GM23338 (cell line): ENCODE data around the gene RRP12. TPM values are rescaled to one million over a fixed set of nuclear protein-coding genes. Genes with fewer than 3 reads are reported as not detected.

Source experiments
- ATAC-seq: fragments of 200-7000 bp; cut with Tn5 transposase; 3 replicates; pipeline ENCODE4 v1.9.1; 2020
- DNase-seq: peaks from one replicate; pipeline ENCODE4 v3.0.0-alpha.2; 2015; ENCODE audit warnings: low spot score
- H2AFZ ChIP-seq: fragments of 200-600 bp; sonication (generic); 2 replicates; pipeline ENCODE4 v1.8.0; 2016; ENCODE audit warnings: antibody characterized with exemption, mild to moderate bottlenecking, moderate library complexity
- H3F3A ChIP-seq: fragments of 200-600 bp; sonication (generic); replicated peaks from 2 replicates; pipeline ENCODE4 v1.8.0; 2017; ENCODE audit warnings: antibody characterized with exemption, mixed run types, low read depth
- H3K27ac ChIP-seq: fragments of 200-600 bp; sonication (generic); 2 replicates; pipeline ENCODE4 v1.6.1; 2016; ENCODE audit warnings: low read depth
- H3K27me3 ChIP-seq: fragments of 200-600 bp; sonication (generic); 2 replicates; pipeline ENCODE4 v1.8.0; 2016; ENCODE audit warnings: mild to moderate bottlenecking, mixed run types, moderate library complexity; ENCODE audit not compliant: insufficient read depth
- H3K36me3 ChIP-seq: fragments of 200-600 bp; sonication (generic); 2 replicates; pipeline ENCODE4 v1.8.0; 2016; ENCODE audit warnings: mild to moderate bottlenecking; ENCODE audit not compliant: insufficient read depth
- H3K4me1 ChIP-seq: fragments of 200-600 bp; sonication (generic); 2 replicates; pipeline ENCODE4 v1.8.0; 2016; ENCODE audit warnings: mild to moderate bottlenecking, moderate library complexity; ENCODE audit not compliant: insufficient read depth
- H3K4me2 ChIP-seq: fragments of 200-600 bp; sonication (generic); 2 replicates; pipeline ENCODE4 v1.7.1; 2017; ENCODE audit warnings: mixed run types
- H3K4me3 ChIP-seq: fragments of 200-600 bp; sonication (generic); 2 replicates; pipeline ENCODE4 v1.6.1; 2016; ENCODE audit warnings: mixed run types
- H3K79me2 ChIP-seq: fragments of 200-600 bp; sonication (generic); replicated peaks from 2 replicates; pipeline ENCODE4 v1.8.0; 2017; ENCODE audit warnings: mild to moderate bottlenecking; ENCODE audit not compliant: insufficient read depth
- H3K9me2 ChIP-seq: fragments of 200-600 bp; sonication (generic); 2 replicates; pipeline ENCODE4 v1.8.0; 2017; ENCODE audit not compliant: insufficient read depth
- H4K20me1 ChIP-seq: fragments of 200-600 bp; sonication (generic); replicated peaks from 2 replicates; pipeline ENCODE4 v1.8.0; 2017; ENCODE audit warnings: mild to moderate bottlenecking; ENCODE audit not compliant: insufficient read depth
- H3K27ac Mint-ChIP-seq: 2 replicates; pipeline ENCODE4 v1.8.0; 2020; ENCODE audit warnings: inconsistent platforms, mild to moderate bottlenecking, moderate library complexity, mixed read lengths
- H3K27me3 Mint-ChIP-seq: 3 replicates; pipeline ENCODE4 v1.8.0; 2022; ENCODE audit warnings: low read depth, mild to moderate bottlenecking, moderate library complexity, mixed read lengths, inconsistent platforms; ENCODE audit not compliant: insufficient read depth, poor library complexity
- H3K36me3 Mint-ChIP-seq: 3 replicates; pipeline ENCODE4 v1.8.0; 2021; ENCODE audit warnings: low read depth, mild to moderate bottlenecking, inconsistent platforms, moderate library complexity, mixed read lengths
- H3K4me1 Mint-ChIP-seq: 3 replicates; pipeline ENCODE4 v1.8.0; 2020; ENCODE audit warnings: mild to moderate bottlenecking, inconsistent platforms, mixed read lengths
- H3K4me3 Mint-ChIP-seq: 3 replicates; pipeline ENCODE4 v1.8.0; 2021; ENCODE audit warnings: moderate library complexity, mild to moderate bottlenecking, inconsistent platforms, mixed read lengths
- H3K9me3 Mint-ChIP-seq: 3 replicates; pipeline ENCODE4 v1.8.0; 2020; ENCODE audit warnings: moderate library complexity, mild to moderate bottlenecking, inconsistent platforms, mixed read lengths
- CREB1 ChIP-seq: fragments of 250-450 bp; sonication (Bioruptor Pico); IDR thresholded peaks from 2 replicates; pipeline ENCODE4 v1.5.0; 2020; ENCODE audit warnings: low read depth, mild to moderate bottlenecking, moderate library complexity
- EZH2 ChIP-seq: fragments of 200-600 bp; sonication (generic); IDR thresholded peaks from one replicate; pipeline ENCODE4 v1.8.0; 2017; ENCODE audit warnings: antibody characterized with exemption, mild to moderate bottlenecking, low read depth; ENCODE audit not compliant: unreplicated experiment
- EZH2phosphoT487 ChIP-seq: fragments of 200-600 bp; sonication (generic); IDR thresholded peaks from one replicate; pipeline ENCODE4 v1.8.1; 2018; ENCODE audit warnings: antibody characterized with exemption; ENCODE audit not compliant: unreplicated experiment
- JUNB ChIP-seq: IDR thresholded peaks from one replicate; pipeline ENCODE4 v1.6.1; 2016; ENCODE audit warnings: antibody characterized with exemption; ENCODE audit not compliant: unreplicated experiment
- NANOG ChIP-seq: IDR thresholded peaks from 2 replicates; pipeline ENCODE4 v1.6.1; 2016; ENCODE audit warnings: antibody characterized with exemption, borderline replicate concordance
- POLR2AphosphoS5 ChIP-seq: IDR thresholded peaks from 2 replicates; pipeline ENCODE4 v1.6.1; 2016; ENCODE audit warnings: antibody characterized with exemption, low read depth
- STAT1 ChIP-seq: IDR thresholded peaks from one replicate; pipeline ENCODE4 v1.6.1; 2016; ENCODE audit warnings: antibody characterized with exemption; ENCODE audit not compliant: unreplicated experiment
- ZNF114 ChIP-seq: fragments of 250-450 bp; sonication (Bioruptor Pico); IDR thresholded peaks from 2 replicates; pipeline ENCODE4 v1.5.0; 2020; ENCODE audit warnings: mild to moderate bottlenecking, moderate library complexity
- ZNF331 ChIP-seq: fragments of 250-450 bp; sonication (Bioruptor Pico); IDR thresholded peaks from 2 replicates; pipeline ENCODE4 v1.5.0; 2020; ENCODE audit warnings: low read depth, mild to moderate bottlenecking, moderate library complexity
- polyA plus RNA-seq: library from polyadenylated mRNA; unstranded; fragments of >200 nt; fragmentation: Nextera tagmentation; extraction: Ambion mirVana; gene quantifications from 2 replicates; pipeline ENCODE4 v1.2.1, GENCODE V29; 2016
- total RNA-seq: library from RNA; depleted of rRNA; stranded (reverse); fragments of >200 nt; shearing (Covaris generic); gene quantifications from 2 replicates; pipeline ENCODE4 v1.2.3, GENCODE V29; 2014
- TF ChIP-seq, protein P1 (sequence below): IDR thresholded peaks from one replicate; pipeline ENCODE4 v1.6.1; 2018; ENCODE audit warnings: antibody characterized with exemption; ENCODE audit not compliant: unreplicated experiment
- TF ChIP-seq, protein P2 (sequence below), 2 experiments: fragments of 200-600 bp in 1 of 2; sonication (generic) in 1 of 2; conservative IDR thresholded peaks; 2 replicates each; pipeline versions ENCODE4 v1.5.1 to v1.6.1; 2016 to 2017; ENCODE audit warnings: antibody characterized with exemption in 2 of 2, low read depth in 2 of 2, mild to moderate bottlenecking in 2 of 2, moderate library complexity in 1 of 2
- TF ChIP-seq, protein P3 (sequence below): IDR thresholded peaks from 2 replicates; pipeline ENCODE4 v1.6.1; 2016; ENCODE audit warnings: antibody characterized with exemption
- TF ChIP-seq, protein P4 (sequence below): fragments of 250-450 bp; sonication (Bioruptor Pico); IDR thresholded peaks from 2 replicates; pipeline ENCODE4 v1.5.0; 2020; ENCODE audit warnings: mild to moderate bottlenecking, moderate library complexity

RRP12 gene
- total and polyA plus RNA-seq, 2 experiments from 2014 or later: 53.4 to 62.6 TPM

DNA sequence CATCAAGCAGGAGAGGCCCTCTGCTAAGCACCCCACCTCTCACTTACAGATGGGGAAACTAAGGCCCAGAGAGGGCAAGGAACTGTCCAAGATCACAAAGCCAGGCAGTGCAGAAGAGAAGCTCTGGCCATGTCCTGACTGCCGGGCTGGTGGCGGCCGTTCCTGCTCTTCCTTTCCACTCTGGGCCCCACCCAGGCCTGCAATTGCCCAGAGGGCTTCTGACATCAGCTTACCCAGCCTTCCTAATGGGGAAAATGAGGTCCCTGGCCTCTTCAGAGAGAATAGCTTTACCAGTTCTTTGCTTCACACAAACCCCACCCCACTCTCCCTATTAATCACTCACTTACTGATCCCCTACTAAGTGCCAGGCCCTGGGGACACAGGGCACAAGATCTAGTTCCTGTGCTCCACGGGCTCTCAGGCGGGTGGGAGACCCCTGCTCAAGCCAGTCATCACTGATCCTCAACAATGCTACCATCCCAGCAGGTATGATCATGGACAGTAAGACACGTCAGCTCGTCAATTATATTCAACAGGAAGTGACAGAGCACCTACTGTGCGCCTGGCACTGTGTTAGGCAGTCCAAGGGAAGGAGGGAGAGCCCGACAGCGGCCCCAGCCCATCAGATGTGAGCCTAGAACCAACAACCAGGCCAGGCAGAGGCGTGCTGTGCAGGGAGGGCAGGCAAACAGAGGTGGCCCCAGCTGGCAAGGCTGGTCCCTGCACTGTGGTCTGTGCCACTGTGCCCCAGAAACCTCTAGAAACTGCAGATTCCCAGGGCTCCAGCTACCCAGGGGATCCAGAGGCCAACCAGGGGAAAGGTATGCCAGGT lies 40.2 kb downstream of the RRP12 start:
- Histone ChIP-seq H2AFZ (no peak overlapping the region), H3K27me3 (no peaks in the 10 kb centered on the region), H3K4me2 (no peak overlapping the region), H3F3A (peaks cover 12% of the 10 kb centered on the region), H3K9me2 (no peaks in the 10 kb centered on the region), H3K36me3 (peaks cover 17% of the 10 kb centered on the region), H3K27ac (no peak overlapping the region), H3K79me2 (no peaks in the 10 kb centered on the region), H3K4me1 (no peaks in the 10 kb centered on the region), H4K20me1 (no peaks in the 10 kb centered on the region; the same call in 1 of the 2 replicates), H3K4me3 (no peak overlapping the region)
- TF ChIP-seq, protein P1, sequence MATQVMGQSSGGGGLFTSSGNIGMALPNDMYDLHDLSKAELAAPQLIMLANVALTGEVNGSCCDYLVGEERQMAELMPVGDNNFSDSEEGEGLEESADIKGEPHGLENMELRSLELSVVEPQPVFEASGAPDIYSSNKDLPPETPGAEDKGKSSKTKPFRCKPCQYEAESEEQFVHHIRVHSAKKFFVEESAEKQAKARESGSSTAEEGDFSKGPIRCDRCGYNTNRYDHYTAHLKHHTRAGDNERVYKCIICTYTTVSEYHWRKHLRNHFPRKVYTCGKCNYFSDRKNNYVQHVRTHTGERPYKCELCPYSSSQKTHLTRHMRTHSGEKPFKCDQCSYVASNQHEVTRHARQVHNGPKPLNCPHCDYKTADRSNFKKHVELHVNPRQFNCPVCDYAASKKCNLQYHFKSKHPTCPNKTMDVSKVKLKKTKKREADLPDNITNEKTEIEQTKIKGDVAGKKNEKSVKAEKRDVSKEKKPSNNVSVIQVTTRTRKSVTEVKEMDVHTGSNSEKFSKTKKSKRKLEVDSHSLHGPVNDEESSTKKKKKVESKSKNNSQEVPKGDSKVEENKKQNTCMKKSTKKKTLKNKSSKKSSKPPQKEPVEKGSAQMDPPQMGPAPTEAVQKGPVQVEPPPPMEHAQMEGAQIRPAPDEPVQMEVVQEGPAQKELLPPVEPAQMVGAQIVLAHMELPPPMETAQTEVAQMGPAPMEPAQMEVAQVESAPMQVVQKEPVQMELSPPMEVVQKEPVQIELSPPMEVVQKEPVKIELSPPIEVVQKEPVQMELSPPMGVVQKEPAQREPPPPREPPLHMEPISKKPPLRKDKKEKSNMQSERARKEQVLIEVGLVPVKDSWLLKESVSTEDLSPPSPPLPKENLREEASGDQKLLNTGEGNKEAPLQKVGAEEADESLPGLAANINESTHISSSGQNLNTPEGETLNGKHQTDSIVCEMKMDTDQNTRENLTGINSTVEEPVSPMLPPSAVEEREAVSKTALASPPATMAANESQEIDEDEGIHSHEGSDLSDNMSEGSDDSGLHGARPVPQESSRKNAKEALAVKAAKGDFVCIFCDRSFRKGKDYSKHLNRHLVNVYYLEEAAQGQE: no peak
- TF ChIP-seq JUNB (no peak), EZH2 (no peak), ZNF331 (CRISPR knock-in tag) (no peak), EZH2phosphoT487 (no peak), POLR2AphosphoS5 (no peak), CREB1 (CRISPR knock-in tag) (no peak), NANOG (no peak), ZNF114 (no peak), STAT1 (no peak)
- TF ChIP-seq, protein P2, sequence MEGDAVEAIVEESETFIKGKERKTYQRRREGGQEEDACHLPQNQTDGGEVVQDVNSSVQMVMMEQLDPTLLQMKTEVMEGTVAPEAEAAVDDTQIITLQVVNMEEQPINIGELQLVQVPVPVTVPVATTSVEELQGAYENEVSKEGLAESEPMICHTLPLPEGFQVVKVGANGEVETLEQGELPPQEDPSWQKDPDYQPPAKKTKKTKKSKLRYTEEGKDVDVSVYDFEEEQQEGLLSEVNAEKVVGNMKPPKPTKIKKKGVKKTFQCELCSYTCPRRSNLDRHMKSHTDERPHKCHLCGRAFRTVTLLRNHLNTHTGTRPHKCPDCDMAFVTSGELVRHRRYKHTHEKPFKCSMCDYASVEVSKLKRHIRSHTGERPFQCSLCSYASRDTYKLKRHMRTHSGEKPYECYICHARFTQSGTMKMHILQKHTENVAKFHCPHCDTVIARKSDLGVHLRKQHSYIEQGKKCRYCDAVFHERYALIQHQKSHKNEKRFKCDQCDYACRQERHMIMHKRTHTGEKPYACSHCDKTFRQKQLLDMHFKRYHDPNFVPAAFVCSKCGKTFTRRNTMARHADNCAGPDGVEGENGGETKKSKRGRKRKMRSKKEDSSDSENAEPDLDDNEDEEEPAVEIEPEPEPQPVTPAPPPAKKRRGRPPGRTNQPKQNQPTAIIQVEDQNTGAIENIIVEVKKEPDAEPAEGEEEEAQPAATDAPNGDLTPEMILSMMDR (conservative IDR thresholded peaks at IDR 0.05; ENCODE audit: low read depth in 2 of 2): no peak
- TF ChIP-seq, protein P3, sequence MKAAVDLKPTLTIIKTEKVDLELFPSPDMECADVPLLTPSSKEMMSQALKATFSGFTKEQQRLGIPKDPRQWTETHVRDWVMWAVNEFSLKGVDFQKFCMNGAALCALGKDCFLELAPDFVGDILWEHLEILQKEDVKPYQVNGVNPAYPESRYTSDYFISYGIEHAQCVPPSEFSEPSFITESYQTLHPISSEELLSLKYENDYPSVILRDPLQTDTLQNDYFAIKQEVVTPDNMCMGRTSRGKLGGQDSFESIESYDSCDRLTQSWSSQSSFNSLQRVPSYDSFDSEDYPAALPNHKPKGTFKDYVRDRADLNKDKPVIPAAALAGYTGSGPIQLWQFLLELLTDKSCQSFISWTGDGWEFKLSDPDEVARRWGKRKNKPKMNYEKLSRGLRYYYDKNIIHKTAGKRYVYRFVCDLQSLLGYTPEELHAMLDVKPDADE: no peak
- TF ChIP-seq, protein P4, sequence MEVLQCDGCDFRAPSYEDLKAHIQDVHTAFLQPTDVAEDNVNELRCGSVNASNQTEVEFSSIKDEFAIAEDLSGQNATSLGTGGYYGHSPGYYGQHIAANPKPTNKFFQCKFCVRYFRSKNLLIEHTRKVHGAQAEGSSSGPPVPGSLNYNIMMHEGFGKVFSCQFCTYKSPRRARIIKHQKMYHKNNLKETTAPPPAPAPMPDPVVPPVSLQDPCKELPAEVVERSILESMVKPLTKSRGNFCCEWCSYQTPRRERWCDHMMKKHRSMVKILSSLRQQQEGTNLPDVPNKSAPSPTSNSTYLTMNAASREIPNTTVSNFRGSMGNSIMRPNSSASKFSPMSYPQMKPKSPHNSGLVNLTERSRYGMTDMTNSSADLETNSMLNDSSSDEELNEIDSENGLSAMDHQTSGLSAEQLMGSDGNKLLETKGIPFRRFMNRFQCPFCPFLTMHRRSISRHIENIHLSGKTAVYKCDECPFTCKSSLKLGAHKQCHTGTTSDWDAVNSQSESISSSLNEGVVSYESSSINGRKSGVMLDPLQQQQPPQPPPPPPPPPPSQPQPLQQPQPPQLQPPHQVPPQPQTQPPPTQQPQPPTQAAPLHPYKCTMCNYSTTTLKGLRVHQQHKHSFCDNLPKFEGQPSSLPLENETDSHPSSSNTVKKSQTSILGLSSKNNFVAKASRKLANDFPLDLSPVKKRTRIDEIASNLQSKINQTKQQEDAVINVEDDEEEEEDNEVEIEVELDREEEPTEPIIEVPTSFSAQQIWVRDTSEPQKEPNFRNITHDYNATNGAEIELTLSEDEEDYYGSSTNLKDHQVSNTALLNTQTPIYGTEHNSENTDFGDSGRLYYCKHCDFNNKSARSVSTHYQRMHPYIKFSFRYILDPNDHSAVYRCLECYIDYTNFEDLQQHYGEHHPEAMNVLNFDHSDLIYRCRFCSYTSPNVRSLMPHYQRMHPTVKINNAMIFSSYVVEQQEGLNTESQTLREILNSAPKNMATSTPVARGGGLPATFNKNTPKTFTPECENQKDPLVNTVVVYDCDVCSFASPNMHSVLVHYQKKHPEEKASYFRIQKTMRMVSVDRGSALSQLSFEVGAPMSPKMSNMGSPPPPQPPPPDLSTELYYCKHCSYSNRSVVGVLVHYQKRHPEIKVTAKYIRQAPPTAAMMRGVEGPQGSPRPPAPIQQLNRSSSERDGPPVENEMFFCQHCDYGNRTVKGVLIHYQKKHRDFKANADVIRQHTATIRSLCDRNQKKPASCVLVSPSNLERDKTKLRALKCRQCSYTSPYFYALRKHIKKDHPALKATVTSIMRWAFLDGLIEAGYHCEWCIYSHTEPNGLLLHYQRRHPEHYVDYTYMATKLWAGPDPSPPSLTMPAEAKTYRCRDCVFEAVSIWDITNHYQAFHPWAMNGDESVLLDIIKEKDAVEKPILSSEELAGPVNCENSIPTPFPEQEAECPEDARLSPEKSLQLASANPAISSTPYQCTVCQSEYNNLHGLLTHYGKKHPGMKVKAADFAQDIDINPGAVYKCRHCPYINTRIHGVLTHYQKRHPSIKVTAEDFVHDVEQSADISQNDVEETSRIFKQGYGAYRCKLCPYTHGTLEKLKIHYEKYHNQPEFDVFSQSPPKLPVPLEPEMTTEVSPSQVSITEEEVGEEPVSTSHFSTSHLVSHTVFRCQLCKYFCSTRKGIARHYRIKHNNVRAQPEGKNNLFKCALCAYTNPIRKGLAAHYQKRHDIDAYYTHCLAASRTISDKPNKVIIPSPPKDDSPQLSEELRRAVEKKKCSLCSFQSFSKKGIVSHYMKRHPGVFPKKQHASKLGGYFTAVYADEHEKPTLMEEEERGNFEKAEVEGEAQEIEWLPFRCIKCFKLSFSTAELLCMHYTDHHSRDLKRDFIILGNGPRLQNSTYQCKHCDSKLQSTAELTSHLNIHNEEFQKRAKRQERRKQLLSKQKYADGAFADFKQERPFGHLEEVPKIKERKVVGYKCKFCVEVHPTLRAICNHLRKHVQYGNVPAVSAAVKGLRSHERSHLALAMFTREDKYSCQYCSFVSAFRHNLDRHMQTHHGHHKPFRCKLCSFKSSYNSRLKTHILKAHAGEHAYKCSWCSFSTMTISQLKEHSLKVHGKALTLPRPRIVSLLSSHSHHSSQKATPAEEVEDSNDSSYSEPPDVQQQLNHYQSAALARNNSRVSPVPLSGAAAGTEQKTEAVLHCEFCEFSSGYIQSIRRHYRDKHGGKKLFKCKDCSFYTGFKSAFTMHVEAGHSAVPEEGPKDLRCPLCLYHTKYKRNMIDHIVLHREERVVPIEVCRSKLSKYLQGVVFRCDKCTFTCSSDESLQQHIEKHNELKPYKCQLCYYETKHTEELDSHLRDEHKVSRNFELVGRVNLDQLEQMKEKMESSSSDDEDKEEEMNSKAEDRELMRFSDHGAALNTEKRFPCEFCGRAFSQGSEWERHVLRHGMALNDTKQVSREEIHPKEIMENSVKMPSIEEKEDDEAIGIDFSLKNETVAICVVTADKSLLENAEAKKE (CRISPR knock-in tag): no peak
- no peak for ATAC-seq
- H3K27me3 Mint-ChIP-seq: peaks cover 10% of the 10 kb centered on the region
- H3K9me3 Mint-ChIP-seq: no peaks in the 10 kb centered on the region; the same call in 2 of the 3 replicates
- H3K4me1 Mint-ChIP-seq: no peaks in the 10 kb centered on the region; the same call in 1 of the 3 replicates
- H3K4me3 Mint-ChIP-seq: no peak overlapping the region
- DNase-seq: no peak
- H3K36me3 Mint-ChIP-seq: peaks cover 69% of the 10 kb centered on the region
- H3K27ac Mint-ChIP-seq: no peak overlapping the region
